ENCODE results near the gene KCNMA1.

The KCNMA1 gene

GRCh38 chr10:77051837-77052236 is 585.8 kb downstream of the KCNMA1 start:
- no peak for DNase-seq

- DNase-seq: no peak
Observed at GRCh38 chr10:77049896-77050295, 587.7 kb downstream of the KCNMA1 start.

GRCh38 chr10:77049146-77049545 is 588.5 kb downstream of the KCNMA1 start:
- no peak for DNase-seq

- no peak for DNase-seq
Observed at GRCh38 chr10:77045085-77045484, 592.5 kb downstream of the KCNMA1 start.

- no peak for DNase-seq
Observed at GRCh38 chr10:77043420-77043763, 594.2 kb downstream of the KCNMA1 start.

- DNase-seq: no peak
Observed at GRCh38 chr10:77042706-77043419, 594.7 kb downstream of the KCNMA1 start.

- peak; percentile 17 for DNase-seq
Observed at GRCh38 chr10:77041636-77042258, 595.9 kb downstream of the KCNMA1 start.

- no peak for DNase-seq
Observed at GRCh38 chr10:77038407-77038806, 599.2 kb downstream of the KCNMA1 start.

- no peak for DNase-seq
Observed at GRCh38 chr10:77037735-77038403, 599.7 kb downstream of the KCNMA1 start.

- DNase-seq: no peak
Observed at GRCh38 chr10:77036993-77037734, 600.4 kb downstream of the KCNMA1 start.

GRCh38 chr10:77036276-77036675 is 601.3 kb downstream of the KCNMA1 start:
- DNase-seq: no peak

- DNase-seq: no peak
Observed at GRCh38 chr10:77034795-77035194, 602.8 kb downstream of the KCNMA1 start.

- no peak for DNase-seq
Observed at GRCh38 chr10:77034240-77034639, 603.4 kb downstream of the KCNMA1 start.

GRCh38 chr10:77032188-77032570 is 605.4 kb downstream of the KCNMA1 start:
- DNase-seq: no peak

GRCh38 chr10:77031531-77032187 is 605.9 kb downstream of the KCNMA1 start:
- no peak for DNase-seq

GRCh38 chr10:77030974-77031373 is 606.6 kb downstream of the KCNMA1 start:
- DNase-seq: no peak

GRCh38 chr10:77029777-77030717 is 607.6 kb downstream of the KCNMA1 start:
- DNase-seq: no peak

GRCh38 chr10:77028042-77028441 is 609.6 kb downstream of the KCNMA1 start:
- DNase-seq: no peak

GRCh38 chr10:77027576-77027975 is 610.0 kb downstream of the KCNMA1 start:
- DNase-seq: no peak

GRCh38 chr10:77027141-77027540 is 610.5 kb downstream of the KCNMA1 start:
- no peak for DNase-seq

GRCh38 chr10:77026148-77026547 is 611.5 kb downstream of the KCNMA1 start:
- no peak for DNase-seq

- DNase-seq: no peak
Observed at GRCh38 chr10:77024461-77024860, 613.1 kb downstream of the KCNMA1 start.

Measured in activated gamma-delta T cell treated with Interleukin-2 at 50 U/mL for 16 hours (primary cell).